AG04450 (cell line): ENCODE results near the gene ERCC6. TPM values are rescaled to one million over a fixed set of nuclear protein-coding genes. Genes with fewer than 3 reads are reported as not detected.

Experiments
- CTCF ChIA-PET: fragments of 300-600, 350-600 bp; formaldehyde crosslinking; extraction: SDS; loops from one replicate; lab custom pipeline; 2022; ENCODE audit warnings: antibody characterized with exemption, inconsistent platforms; lab: Charles Lee
- POLR2A ChIA-PET: fragments of 350-600 bp; formaldehyde crosslinking; extraction: SDS; loops from one replicate; lab custom pipeline; 2021; ENCODE audit warnings: antibody characterized with exemption, inconsistent platforms; lab: Yijun Ruan, JAX
- DNase-seq: peaks from one replicate; pipeline ENCODE4 v3.0.0-alpha.2; 2011; ENCODE audit warnings: low read depth, low spot score
- H3K27ac ChIP-seq: one replicate; pipeline ENCODE4 v1.5.1; 2012; ENCODE audit warnings: low read depth, low read length, control low read depth
- H3K27me3 ChIP-seq: one replicate; pipeline ENCODE4 v1.6.0; 2012; ENCODE audit warnings: low read length; ENCODE audit not compliant: control insufficient read depth, insufficient read depth
- H3K4me3 ChIP-seq: 2 replicates; pipeline ENCODE4 v1.5.1; 2011; ENCODE audit warnings: mild to moderate bottlenecking, low read depth, low read length, control low read depth
- H3K9me3 ChIP-seq: 2 replicates; pipeline ENCODE4 v1.5.1; 2012; ENCODE audit warnings: low read length; ENCODE audit not compliant: control insufficient read depth, insufficient read depth
- polyA plus RNA-seq: library from polyadenylated mRNA; depleted of rRNA; stranded (reverse); fragments of >200 nt; gene quantifications from 2 replicates; pipeline ENCODE4 v1.2.3, GENCODE V29; 2011
- TF ChIP-seq, protein P1 (sequence below): IDR thresholded peaks from 2 replicates; pipeline ENCODE4 v1.5.1; 2011; ENCODE audit warnings: low read depth, low read length, control low read depth, inconsistent platforms

Gene ERCC6
- polyA plus RNA-seq, 1 experiment = 9.5 TPM

DNA sequence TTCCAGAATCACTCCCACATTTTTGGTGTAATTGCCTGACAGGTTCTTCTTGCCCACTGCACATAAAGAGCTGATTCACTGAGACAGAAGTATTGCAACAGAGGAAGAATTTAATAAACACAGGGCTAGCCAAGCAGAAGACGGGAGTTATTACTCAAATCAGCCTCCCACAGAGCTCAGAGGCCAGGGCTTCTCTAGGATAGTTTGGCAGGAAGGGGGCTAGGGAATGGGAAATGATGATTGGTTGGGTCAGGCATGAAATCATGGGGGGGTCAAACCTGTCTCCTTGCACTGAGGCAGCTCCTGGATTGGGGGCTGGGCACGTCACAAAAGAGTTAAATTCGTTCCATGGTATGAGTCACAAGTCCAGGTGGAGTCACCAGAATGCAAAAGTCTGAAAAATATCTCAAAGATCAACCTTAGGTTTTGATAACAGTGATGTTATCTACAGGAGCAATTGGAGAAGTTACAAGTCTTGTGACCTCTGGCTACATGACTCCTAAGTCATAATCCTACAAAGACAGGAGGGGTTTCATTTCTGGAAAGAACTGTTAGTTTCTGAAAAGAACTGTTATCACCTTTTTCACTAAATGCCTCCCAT is 30.2 kb upstream of the ERCC6 start:
- no peaks in the 10 kb centered on the region for H3K27me3 ChIP-seq
- no peak overlapping the region for H3K4me3 ChIP-seq
- POLR2A ChIA-PET = interaction anchor here (0.6 to 1.0 kb wide), 2 partner anchors 30 to 1245 kb away, joined by 4 to 5 read pairs; partner anchors contain the start of gene ERCC6
- TF ChIP-seq, protein P1, sequence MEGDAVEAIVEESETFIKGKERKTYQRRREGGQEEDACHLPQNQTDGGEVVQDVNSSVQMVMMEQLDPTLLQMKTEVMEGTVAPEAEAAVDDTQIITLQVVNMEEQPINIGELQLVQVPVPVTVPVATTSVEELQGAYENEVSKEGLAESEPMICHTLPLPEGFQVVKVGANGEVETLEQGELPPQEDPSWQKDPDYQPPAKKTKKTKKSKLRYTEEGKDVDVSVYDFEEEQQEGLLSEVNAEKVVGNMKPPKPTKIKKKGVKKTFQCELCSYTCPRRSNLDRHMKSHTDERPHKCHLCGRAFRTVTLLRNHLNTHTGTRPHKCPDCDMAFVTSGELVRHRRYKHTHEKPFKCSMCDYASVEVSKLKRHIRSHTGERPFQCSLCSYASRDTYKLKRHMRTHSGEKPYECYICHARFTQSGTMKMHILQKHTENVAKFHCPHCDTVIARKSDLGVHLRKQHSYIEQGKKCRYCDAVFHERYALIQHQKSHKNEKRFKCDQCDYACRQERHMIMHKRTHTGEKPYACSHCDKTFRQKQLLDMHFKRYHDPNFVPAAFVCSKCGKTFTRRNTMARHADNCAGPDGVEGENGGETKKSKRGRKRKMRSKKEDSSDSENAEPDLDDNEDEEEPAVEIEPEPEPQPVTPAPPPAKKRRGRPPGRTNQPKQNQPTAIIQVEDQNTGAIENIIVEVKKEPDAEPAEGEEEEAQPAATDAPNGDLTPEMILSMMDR = no peak
- peaks cover 9% of the 10 kb centered on the region; the same call in 1 of the 2 replicates for H3K9me3 ChIP-seq
- CTCF ChIA-PET = interaction anchor here (1.4 kb wide), 1 partner anchor 26 kb away, joined by 3 read pairs; no protein-coding TSS in a partner anchor
- no peak for DNase-seq
- no peak overlapping the region for H3K27ac ChIP-seq

DNA sequence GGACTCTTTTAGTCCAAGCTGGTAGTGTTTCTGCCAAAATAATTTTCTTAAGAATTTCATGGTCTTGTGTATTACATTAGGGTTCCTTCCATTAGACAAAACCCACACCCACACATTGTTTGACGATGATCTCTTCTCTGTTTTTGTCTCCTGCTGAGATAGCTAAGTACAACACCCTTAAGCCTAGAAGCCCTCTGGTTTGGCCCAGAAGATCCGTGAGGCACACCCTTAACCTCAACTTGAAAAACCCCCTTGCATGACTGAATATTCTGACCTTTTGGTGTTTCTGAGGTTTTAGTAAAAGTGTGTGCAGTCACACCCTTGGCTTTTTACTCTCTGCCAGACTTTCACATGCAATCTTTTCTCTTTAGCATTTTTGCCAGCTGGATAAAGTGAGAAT is 29.3 kb upstream of the ERCC6 start:
- Histone ChIP-seq H3K9me3 (peaks cover 9% of the 10 kb centered on the region; the same call in 1 of the 2 replicates), H3K4me3 (no peak overlapping the region), H3K27me3 (no peaks in the 10 kb centered on the region), H3K27ac (no peak overlapping the region)
- TF ChIP-seq, protein P1 = no peak
- POLR2A ChIA-PET = no interaction called here
- DNase-seq = no peak
- CTCF ChIA-PET = interaction anchor here (1.4 kb wide), 1 partner anchor 26 kb away, joined by 3 read pairs; no protein-coding TSS in a partner anchor

DNA sequence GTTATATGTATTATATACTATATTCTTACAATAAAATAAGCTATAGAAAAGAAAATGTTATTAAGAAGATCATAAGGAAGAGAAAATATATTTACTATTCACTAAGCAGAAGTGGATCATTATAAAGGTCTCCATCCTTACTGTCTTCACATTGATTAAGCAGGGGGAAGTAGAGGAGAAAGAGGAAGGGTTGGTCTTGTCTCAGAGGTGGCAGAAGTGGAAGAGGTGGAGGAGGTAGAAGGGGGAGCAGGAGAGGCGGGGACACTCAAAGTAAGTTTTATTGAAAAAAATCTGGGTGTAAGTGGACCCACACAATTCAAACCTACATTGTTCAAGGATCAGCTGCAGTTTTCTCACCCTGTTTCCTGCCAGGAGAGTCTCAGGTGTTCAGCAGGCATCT is 28.9 kb upstream of the ERCC6 start:
- ChIA-PET CTCF (no interaction called here), POLR2A (no interaction called here)
- Histone ChIP-seq H3K27ac (no peak overlapping the region), H3K4me3 (no peak overlapping the region), H3K9me3 (peaks cover 9% of the 10 kb centered on the region; the same call in 1 of the 2 replicates), H3K27me3 (no peaks in the 10 kb centered on the region)
- TF ChIP-seq, protein P1 = no peak
- no peak for DNase-seq

DNA sequence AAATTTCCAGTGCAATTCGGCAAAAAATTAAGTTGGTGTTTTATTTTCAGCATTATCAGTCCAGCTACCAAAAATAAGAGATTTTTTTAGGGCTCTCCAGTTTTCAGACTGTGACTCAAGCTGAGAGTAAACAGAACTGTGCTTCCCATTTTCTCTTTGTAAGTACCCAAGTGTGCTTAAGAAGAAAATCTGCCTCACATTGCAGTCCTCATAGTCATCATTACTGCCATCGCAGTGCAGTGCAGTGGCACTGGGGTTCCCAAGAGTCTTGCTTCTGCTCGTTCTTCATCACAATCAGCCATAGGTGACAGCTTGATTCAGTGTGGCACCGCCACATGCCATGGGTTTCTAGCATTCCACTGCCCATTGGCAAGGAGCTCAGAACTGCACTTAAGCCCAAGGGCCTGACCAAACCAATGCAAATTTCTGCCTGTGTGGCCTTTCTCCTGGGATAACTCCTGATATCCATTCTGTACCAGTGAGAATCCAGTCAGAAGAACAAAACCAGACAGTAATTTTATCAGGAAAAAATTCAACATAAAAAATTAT is 25.6 kb upstream of the ERCC6 start:
- peaks cover 4% of the 10 kb centered on the region; the same call in 1 of the 2 replicates for H3K9me3 ChIP-seq
- POLR2A ChIA-PET = no interaction called here
- CTCF ChIA-PET = no interaction called here
- no peak for DNase-seq
- TF ChIP-seq, protein P1 = no peak
- H3K4me3 ChIP-seq = no peak overlapping the region
- H3K27me3 ChIP-seq = no peaks in the 10 kb centered on the region
- no peak overlapping the region for H3K27ac ChIP-seq

DNA sequence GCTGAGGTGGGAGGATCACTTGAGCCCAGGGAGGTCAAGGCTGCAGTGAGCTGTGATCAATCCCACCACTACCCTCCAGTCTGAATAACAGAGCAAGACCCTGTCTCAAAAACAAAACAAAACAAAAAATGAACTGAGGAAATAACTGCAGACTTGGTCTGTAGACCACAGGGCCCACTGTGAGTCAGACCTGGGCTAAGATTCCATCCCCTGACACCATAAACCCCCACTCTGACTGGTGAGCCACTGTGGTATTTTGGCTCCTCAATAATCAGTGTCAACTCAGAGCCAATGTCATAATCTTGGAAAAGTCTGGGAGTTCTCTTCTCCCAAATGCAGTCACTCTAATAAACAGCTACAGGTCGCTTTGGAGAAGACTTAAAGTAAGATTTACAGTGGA is 24.0 kb upstream of the ERCC6 start:
- CTCF ChIA-PET = no interaction called here
- H3K27ac ChIP-seq = no peak overlapping the region
- no peaks in the 10 kb centered on the region for H3K9me3 ChIP-seq
- POLR2A ChIA-PET = no interaction called here
- no peak overlapping the region for H3K4me3 ChIP-seq
- no peaks in the 10 kb centered on the region for H3K27me3 ChIP-seq
- TF ChIP-seq, protein P1 = no peak
- DNase-seq = no peak
